NCI-H2107 treated with DMSO at 0.1 percent for 48 hours (cell line): ENCODE measurements around the gene COA6.
A peak's percentile ranks its signal among the peaks of the same experiment; 100 is the strongest.
"Not testable (repeated sequence)": the region's sequence is repeated elsewhere in the genome, so short reads cannot be mapped to it uniquely, and the experiment has no call there.

Experiments
- DNase-seq: peaks from one replicate; lab custom pipeline; 2025; ENCODE audit not compliant: unreplicated experiment; lab: John Stamatoyannopoulos, UW

Gene COA6

GRCh38 chr1:234373064-234373958, at the start of gene COA6:
TSS of gene COA6 (plus strand) at chr1:234373456. CDS start at chr1:234373467, 11 bp downstream.
- peak; percentile 95 for DNase-seq

- peak; percentile 52 for DNase-seq
These were observed 48.4 kb upstream of the COA6 start for GRCh38 chr1:234324821-234325220.

GRCh38 chr1:234325878-234326496, 47.3 kb upstream of the COA6 start:
- no peak for DNase-seq

GRCh38 chr1:234326497-234327366, 46.5 kb upstream of the COA6 start:
- DNase-seq = peak; percentile 57

- no peak for DNase-seq
These were observed 45.6 kb upstream of the COA6 start for GRCh38 chr1:234327577-234328164.

DNA sequence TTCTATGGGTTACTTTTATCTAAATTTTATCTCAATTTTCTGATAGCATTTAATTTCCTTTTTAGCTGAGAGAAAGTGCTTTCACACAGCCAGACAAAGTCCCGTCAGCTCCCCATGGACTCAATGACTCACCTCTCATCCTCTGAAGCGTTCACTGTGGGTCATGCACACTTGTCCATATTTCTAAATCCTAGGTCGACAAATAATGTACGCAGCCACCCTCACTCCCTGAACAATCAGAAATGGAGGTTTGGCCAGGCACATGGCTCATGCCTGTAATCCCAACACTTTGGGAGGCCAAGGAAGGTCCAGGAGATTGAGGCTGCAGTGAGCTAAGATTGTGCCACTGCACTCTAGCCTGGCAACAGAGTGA, 42.4 kb upstream of the COA6 start:
- no peak for DNase-seq

DNA sequence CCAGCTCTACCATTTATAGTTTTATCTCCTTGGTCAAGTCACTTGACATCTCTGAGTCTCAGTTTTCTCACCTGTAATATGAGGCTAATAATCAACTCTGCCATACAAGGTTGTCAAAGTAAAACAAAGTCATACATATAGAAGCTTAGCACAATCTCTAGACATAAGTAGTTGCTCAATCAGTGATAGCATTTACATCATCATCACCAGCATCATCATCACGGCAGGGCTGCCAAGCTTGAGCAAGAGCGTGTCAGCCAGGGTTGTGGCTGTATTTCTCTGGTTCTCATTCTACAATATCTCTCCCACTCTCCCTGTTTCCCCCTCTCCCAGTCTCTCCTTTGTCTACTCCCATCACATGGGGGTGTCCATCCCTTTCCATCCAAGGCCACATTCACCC, 41.7 kb upstream of the COA6 start:
- no peak for DNase-seq

GRCh38 chr1:234336359-234336758, 36.9 kb upstream of the COA6 start:
- DNase-seq = no peak

DNA sequence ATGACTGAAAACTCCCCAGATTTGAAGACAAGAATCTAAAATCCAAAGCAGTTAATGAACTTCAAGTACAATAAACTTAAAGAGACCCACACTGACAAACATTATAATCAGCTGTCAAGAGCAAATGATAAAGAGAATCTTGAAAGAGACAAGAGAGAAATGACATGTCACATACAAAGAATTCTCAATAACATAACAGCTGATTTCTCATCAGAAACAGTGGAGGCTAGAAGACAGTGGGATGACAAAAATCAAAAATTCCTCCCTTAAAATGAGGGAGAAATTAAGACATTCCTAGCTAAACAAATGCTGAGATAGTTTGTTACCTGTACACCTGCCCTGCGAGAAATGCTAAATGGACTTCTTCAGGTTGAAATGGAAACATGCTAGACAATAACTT, 36.0 kb upstream of the COA6 start:
- no peak for DNase-seq

DNA sequence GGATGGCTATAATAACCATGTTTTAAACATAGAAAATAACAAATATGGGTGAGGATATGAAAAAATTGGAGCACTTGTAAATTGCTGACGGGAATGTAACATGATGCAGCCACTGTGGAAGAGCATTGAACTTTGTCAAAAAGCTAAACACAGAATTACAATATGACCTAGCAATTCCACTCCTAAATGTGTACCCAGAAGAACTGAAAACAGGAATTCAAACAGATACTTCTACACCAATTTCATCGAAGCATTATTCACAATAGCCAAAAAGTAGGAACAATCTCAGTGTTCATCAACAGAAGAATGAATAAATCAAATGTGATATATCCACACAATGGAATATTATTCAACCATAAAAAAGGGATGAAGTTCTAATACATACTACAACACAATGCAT, 32.7 kb upstream of the COA6 start:
- DNase-seq = no peak

- no peak for DNase-seq
These were observed 30.5 kb upstream of the COA6 start for GRCh38 chr1:234342774-234343173.

- DNase-seq = no peak
These were observed 28.0 kb upstream of the COA6 start for GRCh38 chr1:234345237-234345636.

DNA sequence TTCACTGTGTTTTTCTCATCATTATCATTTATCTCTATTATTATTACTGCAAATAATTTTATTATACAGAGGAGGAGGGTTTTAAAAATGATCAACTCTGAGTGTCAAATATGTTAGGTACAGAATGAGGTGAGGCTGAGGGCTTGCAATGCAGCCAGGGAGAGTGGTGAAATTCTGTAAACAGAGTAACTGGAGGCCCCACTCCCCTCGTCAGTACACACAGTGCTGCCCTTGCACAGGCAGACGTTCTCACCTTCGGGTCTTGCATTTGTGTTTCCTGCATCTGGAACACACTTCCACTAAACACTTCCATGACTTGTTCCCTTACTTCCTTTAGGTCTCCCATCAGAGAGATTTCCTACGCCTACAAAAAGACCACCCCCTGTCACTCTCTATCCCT, 24.3 kb upstream of the COA6 start:
- no peak for DNase-seq

- DNase-seq = no peak
These were observed 17.3 kb upstream of the COA6 start for GRCh38 chr1:234355782-234356510.

GRCh38 chr1:234356615-234357269, 16.5 kb upstream of the COA6 start:
- not testable (repeated sequence) for DNase-seq

- DNase-seq = no peak
These were observed 15.4 kb upstream of the COA6 start for GRCh38 chr1:234357831-234358230.

GRCh38 chr1:234361102-234361603, 12.1 kb upstream of the COA6 start:
- DNase-seq = no peak

GRCh38 chr1:234362558-234362957, 10.7 kb upstream of the COA6 start:
- DNase-seq = no peak

DNA sequence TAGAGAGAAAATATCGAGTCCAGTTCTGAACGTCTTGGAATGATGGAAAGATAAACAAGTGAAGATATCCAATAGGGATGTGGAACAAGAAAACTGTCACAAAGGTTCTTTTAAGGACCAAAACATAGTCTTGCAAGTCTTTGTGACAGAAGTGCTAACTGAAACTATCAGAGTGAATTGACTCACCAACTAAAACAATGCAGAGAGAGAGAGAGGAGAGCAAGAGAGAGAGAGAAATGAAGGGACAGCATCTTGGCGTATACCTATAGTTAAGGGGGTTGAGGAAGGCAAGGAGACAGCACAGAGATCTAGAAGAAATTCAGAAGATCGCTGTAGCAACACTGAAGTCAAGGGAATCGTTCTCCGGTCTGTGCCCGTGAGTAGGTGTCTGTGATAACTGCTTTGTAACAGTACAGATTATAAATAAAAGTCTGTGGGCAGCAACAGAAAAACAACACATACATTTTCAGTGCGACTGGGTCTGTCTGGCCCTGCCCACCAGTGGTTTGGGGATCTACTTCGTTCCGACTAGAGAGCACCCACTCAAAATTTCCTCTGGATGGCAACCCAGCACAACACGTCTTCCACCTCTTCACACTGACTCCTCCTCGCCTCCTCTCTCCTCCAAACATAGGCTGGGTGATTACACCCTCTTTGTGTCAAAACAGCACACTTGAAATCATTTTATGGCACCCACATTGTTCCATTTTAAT, 4.8 kb upstream of the COA6 start:
- DNase-seq = no peak
